Inflammatory macrophage treated with lipopolysaccharide for 1 hour (primary cell): Measurements from ENCODE around the gene AHCYL1.

Source experiments
- DNase-seq, 2 donors: peaks; one replicate each; pipeline ENCODE4 v3.0.0-alpha.2; 2020 to 2022

The AHCYL1 gene

GRCh38 chr1:110040548-110040947 is 56.0 kb downstream of the AHCYL1 start:
- peak in 1 of 2 donors; percentile 69 for DNase-seq

- DNase-seq = no peak
These were observed 58.5 kb downstream of the AHCYL1 start for GRCh38 chr1:110043016-110043415.

DNA sequence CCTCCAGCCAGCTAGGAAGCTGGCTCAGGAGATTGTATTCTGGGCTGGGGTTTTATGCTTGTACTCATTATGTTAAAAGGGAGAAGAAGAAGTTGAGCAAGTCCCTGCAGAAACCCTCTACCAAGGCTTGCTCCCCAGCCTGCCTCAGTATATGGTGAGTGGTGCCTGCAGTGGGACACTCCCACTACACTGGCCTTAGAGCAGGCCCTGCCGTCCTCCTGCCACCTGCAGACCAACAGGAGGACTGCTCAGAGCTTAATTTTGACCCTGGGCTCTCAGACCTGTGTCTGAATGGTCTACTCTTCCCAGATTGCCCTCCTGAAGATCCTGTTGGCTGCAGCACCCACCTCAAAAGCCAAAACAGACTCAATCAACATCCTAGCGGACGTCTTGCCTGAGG is 62.9 kb downstream of the AHCYL1 start:
- DNase-seq = no peak

DNA sequence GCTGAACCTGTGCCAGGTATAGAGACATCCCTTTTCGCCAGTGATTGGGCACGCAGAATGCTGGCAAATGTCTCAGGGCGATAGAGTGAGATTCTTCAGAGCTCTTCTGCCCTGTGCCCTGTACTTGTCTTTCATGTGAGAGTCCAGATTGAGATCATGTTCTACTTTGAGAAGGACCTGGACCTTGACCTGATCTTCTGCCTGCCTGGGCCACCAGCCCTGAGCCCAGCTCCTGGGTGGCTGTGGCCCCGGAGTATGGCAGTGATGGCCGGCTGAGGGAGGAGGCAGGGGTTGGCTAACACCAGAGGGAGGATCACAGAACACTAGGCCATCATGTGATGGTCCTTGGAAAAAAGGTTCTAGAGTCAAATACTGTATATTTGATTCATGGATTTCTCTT is 63.7 kb downstream of the AHCYL1 start:
- DNase-seq = no peak

DNA sequence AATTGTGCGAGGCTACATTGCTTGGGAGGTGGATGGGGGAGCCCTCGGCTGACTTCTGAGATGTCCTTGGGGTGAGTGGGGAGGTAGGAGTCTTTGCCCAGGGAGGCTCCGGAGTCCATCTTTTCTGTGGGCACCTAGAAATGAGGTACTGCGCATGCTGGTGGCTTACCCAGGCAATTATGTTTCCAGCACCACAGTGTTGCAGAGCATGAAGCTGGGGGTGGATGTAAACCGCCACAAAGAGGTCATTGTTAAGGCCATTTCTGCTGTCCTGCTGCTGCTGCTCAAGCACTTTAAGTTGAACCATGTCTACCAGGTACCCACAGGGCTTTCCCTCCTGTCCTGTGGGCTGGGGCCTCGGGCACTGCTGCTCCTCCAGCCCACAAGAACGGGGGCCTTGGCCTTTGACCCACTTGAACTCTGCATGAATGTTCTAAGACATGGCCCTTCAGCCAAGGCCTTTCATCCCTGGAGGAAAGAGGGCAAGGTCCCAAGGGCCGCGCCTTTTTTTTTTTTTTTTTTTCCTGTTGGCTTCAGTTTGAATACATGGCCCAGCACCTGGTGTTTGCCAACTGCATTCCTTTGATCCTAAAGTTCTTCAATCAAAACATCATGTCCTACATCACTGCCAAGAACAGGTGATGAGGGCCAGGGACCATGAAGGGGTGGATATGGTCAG is 64.5 kb downstream of the AHCYL1 start:
- no peak for DNase-seq

DNA sequence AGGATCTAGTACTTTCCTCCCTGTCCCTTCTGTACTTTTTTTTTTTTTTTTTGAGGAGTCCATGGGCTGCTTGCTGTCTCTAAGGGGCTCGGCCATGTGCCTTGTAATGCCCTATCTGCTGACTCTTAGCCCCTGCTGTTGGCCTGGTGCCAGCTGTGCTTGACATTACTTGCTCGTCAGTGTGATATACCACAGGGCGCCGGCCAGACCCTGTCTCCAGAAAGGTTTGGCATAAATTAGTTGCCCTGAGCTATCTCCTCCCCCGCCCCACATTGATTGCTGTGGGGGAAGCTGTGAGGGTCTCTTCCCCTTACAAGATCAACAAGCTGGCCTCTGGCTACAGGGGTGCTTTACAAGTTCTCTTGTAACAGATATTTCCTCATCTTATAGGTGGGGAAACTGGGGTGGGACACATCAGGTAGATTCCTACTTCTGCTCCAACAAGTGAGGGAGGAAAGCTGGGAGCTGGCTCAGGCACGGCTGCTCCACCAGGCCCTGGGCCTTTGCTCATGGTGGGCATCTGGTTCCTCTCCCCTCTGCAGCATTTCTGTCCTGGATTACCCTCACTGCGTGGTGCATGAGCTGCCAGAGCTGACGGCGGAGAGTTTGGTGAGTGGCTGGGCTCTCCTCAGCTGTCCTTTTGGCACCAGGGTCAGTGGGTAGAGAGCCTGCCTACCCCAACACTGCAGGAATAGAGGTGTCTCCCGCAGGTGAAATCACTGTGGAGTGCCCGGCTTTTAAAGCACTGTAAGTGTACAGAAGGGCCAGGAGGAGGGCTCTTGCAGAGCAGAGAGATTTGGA is 65.4 kb downstream of the AHCYL1 start:
- DNase-seq = no peak

GRCh38 chr1:110050602-110051261 is 66.2 kb downstream of the AHCYL1 start:
- no peak for DNase-seq

DNA sequence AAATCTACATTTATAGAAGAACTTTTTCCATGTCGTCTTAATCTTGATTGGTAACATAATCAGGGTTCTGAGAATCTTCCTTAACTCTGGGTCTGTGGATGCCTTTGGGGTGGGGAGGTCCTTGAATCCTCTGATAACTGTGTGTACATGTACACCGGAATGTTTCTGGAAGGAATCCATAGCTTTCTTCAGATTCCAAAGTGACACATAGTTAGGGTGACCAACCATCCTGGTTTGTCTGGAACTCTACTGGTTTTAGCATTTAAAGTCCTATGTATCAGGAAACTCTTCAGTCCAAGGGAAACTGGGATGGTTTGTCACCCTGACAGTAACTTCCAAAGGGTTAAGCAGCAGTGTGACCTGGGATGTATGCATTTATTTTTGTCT is 66.7 kb downstream of the AHCYL1 start:
- no peak for DNase-seq

- peak in 1 of 2 donors; percentile 81 for DNase-seq
These were observed 69.2 kb downstream of the AHCYL1 start for GRCh38 chr1:110053552-110054428.

DNA sequence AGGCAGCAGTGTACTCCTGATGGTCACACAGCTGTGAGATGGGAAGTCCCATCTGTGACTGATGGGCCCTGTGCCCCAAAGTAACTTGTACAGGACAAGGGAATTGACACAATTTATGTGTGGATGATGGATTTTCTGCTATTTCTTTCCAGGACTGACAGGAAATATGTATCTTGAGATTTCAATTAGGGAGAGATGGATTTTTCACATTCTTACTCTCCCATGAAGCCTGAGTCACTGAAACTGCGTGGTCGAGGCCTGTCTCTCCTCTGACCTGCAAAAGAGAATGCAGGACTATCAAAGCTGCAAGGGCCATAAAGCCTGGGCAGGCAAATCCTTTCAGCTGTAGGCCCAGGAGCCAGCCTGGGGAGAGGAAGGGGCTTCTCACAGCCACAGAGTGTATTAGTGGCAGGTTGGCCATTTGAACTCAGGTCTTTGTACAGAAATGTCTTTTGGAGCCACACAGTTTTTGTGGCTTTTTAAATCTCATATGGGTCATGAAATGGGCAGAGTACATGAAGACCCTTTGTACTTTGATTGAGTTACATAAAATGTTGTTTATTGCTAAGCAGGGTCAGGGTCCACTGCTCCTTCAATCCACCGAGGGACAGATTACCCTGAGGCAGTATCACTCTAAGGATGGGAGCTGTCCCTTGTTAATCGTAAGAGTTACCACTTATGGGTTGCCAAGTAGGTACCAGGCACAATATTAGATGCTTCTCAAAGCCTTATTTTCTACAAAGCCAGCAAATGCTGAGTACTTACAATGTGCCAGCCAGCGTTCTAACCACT is 71.1 kb downstream of the AHCYL1 start:
- no peak for DNase-seq

DNA sequence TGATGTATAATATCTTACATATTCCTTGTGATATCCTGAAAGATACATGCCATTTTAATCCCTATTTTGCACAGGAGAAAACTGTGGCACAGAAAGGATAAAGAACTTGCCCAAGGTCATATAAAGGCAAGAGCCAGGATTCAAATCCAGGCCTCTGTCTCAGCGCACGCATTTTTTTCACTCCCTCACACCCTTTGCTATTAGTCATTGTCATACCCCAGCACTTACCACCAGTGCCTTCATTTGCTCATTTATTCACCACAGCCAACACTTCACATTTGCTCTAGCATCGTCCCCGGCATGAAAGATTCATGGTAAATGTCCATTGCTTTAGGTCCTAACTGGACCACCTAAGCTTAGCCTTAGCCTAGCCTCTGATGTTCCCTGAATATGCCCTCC is 71.7 kb downstream of the AHCYL1 start:
- no peak for DNase-seq

DNA sequence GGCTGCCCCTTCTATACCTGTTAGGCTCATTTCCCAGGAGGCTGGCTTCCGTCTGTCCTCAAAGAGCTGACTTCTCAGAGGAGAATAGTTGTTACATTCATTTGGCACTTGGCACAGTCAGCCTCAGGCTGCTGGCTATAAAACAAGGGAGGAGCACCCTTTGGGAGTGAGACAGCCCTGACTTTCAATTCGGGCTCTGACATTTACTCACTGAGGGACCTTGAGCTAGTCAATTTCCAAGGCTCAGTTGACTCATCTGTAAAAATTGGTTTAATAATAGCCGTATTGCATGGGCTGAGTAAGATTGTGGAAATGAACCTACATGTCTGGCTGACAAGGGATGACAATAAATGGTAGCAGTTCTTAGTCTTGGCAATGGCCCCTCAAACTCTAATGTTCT is 72.2 kb downstream of the AHCYL1 start:
- DNase-seq = no peak

DNA sequence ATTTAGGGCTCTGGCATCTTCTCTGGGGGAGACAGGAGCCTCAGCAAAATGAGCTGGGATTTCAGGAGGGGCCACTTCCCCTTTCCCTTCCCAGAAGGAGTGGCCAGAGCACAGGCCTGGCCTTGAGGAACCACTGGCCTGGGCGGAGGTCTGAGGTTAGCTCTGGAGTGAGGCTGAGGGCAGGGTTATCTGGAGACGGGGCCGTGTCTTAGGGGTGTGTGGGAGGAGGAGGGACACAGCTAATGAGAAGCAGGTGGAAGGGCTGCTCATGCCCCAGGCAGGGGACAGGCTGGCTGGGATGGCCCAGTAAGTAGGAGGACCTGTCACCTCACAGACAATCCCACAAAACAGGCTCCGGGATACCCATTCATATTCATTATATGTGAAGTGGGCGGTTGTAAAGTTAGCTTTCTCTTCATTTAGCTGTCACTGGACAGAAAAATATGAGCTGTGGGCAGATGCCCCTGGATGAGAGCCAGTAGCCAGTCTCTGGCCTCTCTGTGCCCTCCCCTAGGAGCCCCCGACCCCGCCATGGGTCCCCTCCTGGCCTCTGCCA is 73.5 kb downstream of the AHCYL1 start:
- peak; percentile 67 to 69 for DNase-seq

DNA sequence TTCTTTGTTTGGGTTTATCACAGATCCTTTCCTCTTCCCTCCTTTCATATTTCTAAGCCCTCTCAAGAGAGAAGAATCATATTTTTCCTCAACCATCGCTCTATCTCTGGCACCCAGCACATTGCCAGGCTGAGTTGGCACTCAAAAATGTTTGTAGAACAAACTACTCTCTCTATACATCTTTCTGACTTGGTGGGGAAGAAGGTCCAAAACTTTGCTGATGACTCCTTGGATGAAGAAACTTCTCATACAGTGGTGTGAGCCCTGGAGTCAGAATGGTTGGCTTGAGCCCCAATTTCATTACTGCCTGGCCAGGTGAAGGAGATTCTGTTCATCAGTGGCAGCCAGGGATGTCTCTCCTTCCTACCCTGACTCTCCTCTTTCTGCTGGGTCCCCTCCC is 74.0 kb downstream of the AHCYL1 start:
- DNase-seq = no peak

DNA sequence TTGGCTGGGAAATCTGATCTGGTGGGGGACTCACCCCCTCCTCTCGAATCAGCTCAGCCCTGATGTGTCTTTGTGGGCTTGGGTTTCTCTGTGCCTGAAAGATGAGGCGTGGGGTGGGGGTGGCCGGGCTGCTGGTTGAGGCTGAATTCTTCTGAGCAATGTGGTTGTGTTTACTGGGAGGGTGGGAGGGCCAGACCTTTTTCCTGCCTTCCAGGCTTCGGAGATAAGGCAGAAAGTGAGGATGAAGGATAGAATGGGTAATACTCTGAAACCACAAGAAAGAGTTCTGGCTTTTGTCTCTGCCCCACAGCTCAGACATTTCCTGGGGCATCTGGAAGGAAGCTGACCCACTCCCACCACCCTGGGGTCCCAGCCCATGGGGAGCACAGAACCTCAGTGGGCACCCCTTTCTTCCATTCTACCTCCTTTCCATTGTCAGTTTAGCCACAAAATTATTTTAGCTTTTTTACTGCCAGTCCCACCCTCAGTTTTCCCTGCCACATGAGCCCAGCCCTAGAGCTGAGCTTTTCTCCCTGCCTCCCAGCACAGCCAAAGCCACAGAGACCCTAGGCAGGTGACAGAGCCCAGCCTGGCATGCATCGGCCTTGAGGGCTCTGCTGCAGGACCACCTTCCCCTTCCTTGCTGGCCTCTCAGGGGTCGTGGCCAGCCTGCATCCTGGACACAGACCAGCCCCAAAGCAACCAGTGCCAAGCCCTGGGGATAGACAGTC is 74.7 kb downstream of the AHCYL1 start:
- DNase-seq = no peak

DNA sequence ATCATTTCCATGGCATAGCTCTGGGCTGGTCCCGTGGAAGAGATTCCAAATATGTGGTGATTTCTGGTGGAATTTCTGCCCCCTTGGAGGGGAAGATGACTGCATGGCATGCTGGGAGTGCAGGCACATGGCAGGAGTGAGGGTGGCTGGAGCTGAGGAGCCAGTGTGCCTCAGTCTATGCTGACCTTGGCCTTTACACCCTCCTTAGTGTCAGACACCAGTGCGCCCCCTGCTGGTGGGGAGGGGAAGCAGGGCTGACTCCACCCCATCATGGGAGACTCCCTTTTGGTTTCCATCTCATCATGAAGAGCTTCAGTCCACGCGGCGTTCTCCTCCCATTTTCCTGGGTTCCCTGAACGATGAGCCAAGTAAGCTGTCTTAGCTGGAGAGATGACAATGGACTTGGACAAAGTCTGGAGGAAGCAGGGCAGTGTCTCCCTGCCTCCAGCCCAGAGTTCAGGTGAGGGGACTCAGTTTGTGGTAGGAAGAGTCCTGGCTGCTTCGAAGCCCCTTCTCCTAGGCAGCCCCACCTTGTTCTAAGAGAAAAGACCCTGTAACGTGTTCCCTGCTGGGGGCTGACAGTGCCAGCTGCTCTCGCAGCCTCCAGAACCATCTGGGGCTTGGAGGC is 75.6 kb downstream of the AHCYL1 start:
- peak; percentile 53 to 88 for DNase-seq

DNA sequence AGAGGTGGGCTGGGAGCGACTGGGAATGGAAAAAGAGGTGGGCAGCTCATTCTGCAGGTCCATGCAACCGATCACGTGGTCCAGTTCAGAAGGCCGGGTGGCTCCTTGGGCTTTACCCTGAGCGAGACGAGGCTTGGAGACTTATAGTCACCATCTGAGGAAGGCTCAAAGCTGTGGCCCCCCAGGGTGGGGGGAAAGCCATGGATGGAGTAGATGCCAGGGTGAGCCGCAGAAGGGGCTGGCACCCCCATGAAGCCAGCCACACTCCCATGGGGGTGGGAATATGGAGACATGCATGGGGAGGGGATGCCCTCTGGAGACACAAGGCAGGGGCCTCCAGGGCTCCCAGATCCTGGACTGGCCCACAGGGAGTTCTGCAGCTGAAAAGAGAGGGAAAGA is 76.1 kb downstream of the AHCYL1 start:
- DNase-seq = no peak

GRCh38 chr1:110061341-110061740 is 76.8 kb downstream of the AHCYL1 start:
- no peak for DNase-seq

DNA sequence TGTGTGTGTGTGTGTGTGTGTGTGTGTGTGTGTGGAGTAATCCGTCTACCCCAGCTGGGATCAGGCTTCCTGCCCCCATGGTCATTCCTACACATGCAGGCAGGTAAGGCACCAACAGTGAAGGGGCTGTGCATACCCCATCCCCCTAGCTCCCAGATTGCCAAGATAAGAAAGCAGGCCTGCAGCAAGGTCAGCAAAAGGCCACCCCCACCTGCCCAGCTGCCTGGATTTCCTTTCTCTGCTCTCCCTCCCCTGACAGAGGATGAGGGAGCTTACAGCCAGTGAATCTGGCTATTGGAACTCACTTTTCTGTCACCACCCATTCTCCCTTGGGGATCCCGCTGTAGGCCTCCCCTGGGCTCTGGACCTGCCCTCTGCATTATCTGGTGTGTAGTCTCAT is 78.0 kb downstream of the AHCYL1 start:
- no peak for DNase-seq

GRCh38 chr1:110063781-110064180 is 79.2 kb downstream of the AHCYL1 start:
- no peak for DNase-seq
